Measurements from ENCODE around the gene PHLPP2. TPM values are rescaled to one million over a fixed set of nuclear protein-coding genes. Genes with fewer than 3 reads are reported as not detected.
"Not testable (repeated sequence)": the region's sequence is repeated elsewhere in the genome, so short reads cannot be mapped to it uniquely, and the experiment has no call there.

PHLPP2 gene
- total RNA-seq, 4 donors from 2014 or later: 18.2 to 170 (median 116) TPM

DNA sequence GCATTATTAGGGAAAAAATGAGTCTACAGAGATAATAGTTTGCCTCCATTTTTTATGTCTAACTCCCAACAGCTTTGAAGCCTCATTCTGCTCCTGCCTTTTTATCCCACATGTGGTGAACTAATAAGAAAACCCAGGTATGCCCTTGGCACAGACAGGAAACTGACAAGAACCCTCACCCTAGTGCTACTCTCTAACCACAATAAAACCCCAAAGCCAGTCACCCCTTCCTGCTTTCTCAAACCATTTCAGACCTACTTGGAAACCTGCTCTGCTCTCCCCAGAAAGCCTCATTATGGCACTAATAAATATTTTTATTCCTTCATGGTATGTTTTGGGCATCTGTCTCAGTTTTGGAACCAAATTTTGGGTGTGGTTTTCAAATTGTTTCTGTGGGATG, 102.4 kb downstream of the PHLPP2 start:
- H3K27me3 ChIP-seq: peaks cover 0 to 10% of the 10 kb centered on the region in 2 donors
- peaks cover 0 to 14% (median 8%) of the 10 kb centered on the region in 4 donors for H3K4me1 ChIP-seq
- no peaks in the 10 kb centered on the region for H3K36me3 ChIP-seq
- TF ChIP-seq, protein P1, sequence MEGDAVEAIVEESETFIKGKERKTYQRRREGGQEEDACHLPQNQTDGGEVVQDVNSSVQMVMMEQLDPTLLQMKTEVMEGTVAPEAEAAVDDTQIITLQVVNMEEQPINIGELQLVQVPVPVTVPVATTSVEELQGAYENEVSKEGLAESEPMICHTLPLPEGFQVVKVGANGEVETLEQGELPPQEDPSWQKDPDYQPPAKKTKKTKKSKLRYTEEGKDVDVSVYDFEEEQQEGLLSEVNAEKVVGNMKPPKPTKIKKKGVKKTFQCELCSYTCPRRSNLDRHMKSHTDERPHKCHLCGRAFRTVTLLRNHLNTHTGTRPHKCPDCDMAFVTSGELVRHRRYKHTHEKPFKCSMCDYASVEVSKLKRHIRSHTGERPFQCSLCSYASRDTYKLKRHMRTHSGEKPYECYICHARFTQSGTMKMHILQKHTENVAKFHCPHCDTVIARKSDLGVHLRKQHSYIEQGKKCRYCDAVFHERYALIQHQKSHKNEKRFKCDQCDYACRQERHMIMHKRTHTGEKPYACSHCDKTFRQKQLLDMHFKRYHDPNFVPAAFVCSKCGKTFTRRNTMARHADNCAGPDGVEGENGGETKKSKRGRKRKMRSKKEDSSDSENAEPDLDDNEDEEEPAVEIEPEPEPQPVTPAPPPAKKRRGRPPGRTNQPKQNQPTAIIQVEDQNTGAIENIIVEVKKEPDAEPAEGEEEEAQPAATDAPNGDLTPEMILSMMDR (IDR thresholded peaks at IDR 0.05): no peak
- TF ChIP-seq POLR2A (IDR thresholded peaks at IDR 0.05): no peak
- H3K9me3 ChIP-seq: no peaks in the 10 kb centered on the region
- no peak overlapping the region for H3K4me3 ChIP-seq
- no peak overlapping the region for H3K27ac ChIP-seq
- DNase-seq: no peak

DNA sequence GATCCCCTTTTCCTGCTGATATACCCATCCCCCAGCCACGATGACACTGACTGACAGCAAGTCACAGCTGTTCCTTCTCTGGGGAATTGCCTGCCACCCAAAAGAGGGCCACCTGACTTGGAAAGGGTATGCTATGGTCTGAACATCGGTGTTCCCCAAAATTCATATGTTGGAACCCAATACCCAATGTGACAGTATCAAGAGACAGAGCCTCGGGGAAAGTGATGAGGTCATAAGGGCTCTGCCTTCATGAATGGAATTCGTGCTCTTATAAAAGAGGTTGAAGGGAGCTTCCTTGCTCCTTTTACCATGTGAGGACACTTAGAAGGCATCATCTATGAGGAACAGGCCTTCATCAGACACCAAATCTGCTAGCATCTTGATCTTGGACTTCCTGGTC, 106.1 kb downstream of the PHLPP2 start:
- no peaks in the 10 kb centered on the region for H3K36me3 ChIP-seq
- no peak overlapping the region for H3K4me3 ChIP-seq
- no peak overlapping the region for H3K27ac ChIP-seq
- no peaks in the 10 kb centered on the region for H3K9me3 ChIP-seq
- no peaks in the 10 kb centered on the region for H3K27me3 ChIP-seq
- no peak for DNase-seq
- TF ChIP-seq, protein P1 (IDR thresholded peaks at IDR 0.05): no peak
- TF ChIP-seq POLR2A (IDR thresholded peaks at IDR 0.05): no peak
- H3K4me1 ChIP-seq: no peaks in the 10 kb centered on the region

DNA sequence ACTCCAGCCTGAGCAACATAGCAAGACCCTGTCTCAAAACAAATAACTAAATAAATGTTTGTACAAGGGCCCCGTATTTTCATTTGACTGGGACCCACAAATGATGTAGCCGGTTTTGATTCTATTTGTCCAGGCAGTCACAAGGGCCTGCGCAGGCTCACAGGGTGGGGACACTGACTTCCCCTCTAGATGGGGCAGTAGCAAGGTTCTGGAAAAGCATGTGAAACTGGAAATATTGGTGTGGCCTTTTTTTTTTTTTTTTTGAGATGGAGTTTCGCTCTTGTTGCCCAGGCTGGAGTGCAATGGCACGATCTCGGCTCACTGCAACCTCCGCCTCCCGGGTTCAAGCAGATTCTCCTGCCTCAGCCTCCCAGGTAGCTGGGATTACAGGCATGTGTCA, 109.5 kb downstream of the PHLPP2 start:
- not testable (repeated sequence) for DNase-seq, H3K4me1 ChIP-seq, H3K27ac ChIP-seq, H3K36me3 ChIP-seq, H3K4me3 ChIP-seq, H3K9me3 ChIP-seq, H3K27me3 ChIP-seq

DNA sequence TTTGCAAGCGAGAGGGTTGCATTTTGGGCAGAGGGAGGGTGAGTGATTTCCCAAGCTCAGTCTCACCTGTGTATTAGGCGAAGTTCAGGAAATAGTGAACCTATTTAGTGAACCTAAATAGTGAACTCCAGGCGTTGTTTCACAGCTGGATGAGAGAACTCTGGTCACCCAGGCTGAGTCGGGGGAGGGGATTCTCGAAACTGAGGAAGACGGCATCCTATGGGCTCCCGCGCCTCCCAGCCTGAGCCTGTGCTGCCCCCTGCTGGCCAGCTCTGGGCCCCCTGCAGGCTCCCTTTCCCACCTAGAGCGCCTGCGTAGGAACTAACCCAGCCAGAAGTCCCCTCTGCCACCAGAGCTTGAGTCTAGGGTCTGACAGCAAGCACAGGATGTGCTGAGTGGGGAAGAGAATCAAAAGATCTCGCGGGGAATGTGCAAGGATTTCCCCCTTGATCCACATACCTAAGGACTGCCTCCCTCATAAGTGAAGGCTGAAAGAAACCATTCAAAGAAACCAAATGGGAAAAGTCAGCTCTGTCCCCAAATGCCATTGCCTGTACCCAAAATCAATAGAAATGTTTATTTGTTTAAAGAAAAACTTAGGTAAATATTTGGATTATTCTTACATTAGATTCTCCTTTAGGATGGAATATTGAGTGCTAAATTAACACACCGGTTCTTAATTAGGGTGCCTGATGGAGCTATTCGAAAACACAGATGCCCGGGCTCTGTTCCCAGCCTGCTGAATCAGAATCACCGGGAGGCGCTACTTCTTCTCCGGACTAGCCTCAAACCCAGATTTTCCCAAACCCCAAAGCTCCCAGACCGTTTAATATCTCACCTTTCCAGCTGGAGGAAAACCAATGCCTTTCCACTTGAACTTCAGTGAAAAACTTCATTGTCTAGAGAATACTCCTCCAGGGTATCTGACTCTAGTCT, 113.3 kb downstream of the PHLPP2 start:
- TF ChIP-seq, protein P1 (IDR thresholded peaks at IDR 0.05): peak; percentile 59 to 93 (median 87)
- no peak for TF ChIP-seq POLR2A (IDR thresholded peaks at IDR 0.05)
- H3K27ac ChIP-seq: no peak overlapping the region
- H3K36me3 ChIP-seq: no peaks in the 10 kb centered on the region
- DNase-seq: peak; percentile 77 to 91 (median 81)
- H3K9me3 ChIP-seq: no peaks in the 10 kb centered on the region
- no peak overlapping the region for H3K4me3 ChIP-seq
- no peaks in the 10 kb centered on the region for H3K4me1 ChIP-seq
- H3K27me3 ChIP-seq: no peaks in the 10 kb centered on the region

DNA sequence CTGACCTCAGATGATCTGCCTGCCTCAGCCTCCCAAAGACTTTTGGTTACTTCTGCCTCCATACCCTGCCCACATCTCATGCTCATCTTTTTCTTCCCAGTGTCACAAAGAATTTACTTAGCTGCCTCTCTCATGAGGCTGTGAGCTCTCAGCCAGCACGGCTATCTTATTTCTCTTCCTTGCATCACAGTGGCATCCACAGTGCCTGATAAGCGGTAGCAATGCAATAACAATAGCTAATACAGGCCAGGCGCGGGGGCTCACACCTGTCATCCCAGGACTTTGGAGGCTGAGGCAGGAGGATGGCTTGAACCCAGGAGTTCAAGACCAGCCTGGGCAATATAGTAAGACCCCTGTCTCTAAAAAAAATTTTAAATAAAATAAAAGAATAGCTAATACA, 114.1 kb downstream of the PHLPP2 start:
- Histone ChIP-seq H3K4me3 (no peak overlapping the region), H3K4me1 (no peaks in the 10 kb centered on the region), H3K27me3 (no peaks in the 10 kb centered on the region), H3K27ac (no peak overlapping the region), H3K9me3 (no peaks in the 10 kb centered on the region), H3K36me3 (no peaks in the 10 kb centered on the region)
- DNase-seq: no peak
- TF ChIP-seq POLR2A (IDR thresholded peaks at IDR 0.05): no peak
- TF ChIP-seq, protein P1 (IDR thresholded peaks at IDR 0.05): no peak

DNA sequence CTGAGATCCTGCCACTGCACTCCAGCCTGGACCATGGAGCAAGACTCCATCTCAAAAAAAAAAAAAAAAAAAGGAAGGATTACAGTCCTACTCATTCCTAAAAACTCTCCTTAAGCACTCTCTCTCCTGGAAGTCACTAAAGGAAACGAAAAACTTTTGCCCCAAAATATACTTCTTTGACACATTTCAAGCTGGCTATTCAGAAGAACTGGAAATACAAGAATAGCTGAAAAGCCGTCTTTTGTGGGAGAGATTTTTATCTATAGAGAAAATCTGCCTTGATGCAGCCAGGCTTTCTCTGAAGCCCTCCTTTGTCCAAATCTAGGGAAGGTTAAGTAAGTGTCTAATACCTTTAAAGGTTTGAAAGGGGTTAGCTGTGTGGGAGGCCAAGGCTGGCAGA, 115.4 kb downstream of the PHLPP2 start:
- Histone ChIP-seq H3K4me1 (no peaks in the 10 kb centered on the region), H3K9me3 (no peaks in the 10 kb centered on the region), H3K27ac (no peak overlapping the region), H3K27me3 (no peaks in the 10 kb centered on the region), H3K4me3 (no peak overlapping the region), H3K36me3 (no peaks in the 10 kb centered on the region)
- TF ChIP-seq, protein P1 (IDR thresholded peaks at IDR 0.05): no peak
- TF ChIP-seq POLR2A (IDR thresholded peaks at IDR 0.05): no peak
- no peak for DNase-seq

Data from Peyer's patch (tissue), 4 donors.